Caco-2 (cell line): ENCODE data around the gene INTS2. TPM values are rescaled to one million over a fixed set of nuclear protein-coding genes. Genes with fewer than 3 reads are reported as not detected.
"Not testable (repeated sequence)": the region's sequence is repeated elsewhere in the genome, so short reads cannot be mapped to it uniquely, and the experiment has no call there.

Experiments
- BruUV-seq: library from RNA; stranded (reverse); fragments of 400-500 nt; replicated peaks from 2 replicates; lab custom pipeline; 2021; lab: Mats Ljungman, UMichigan
- CTCF ChIA-PET: fragments of 300-600 bp; sonication (Branson Sonifier 250); formaldehyde crosslinking; loops from one replicate; lab custom pipeline; 2022; ENCODE audit warnings: antibody characterized with exemption; lab: Charles Lee
- POLR2A ChIA-PET: fragments of 300-600 bp; sonication (Branson Sonifier 250); formaldehyde crosslinking; loops from one replicate; lab custom pipeline; 2022; ENCODE audit warnings: antibody characterized with exemption; lab: Charles Lee
- DNase-seq, 2 experiments: peaks; one replicate each; pipeline versions ENCODE4 v3.0.0 to v3.0.0-alpha.2; 2020 to 2022
- H3K27me3 ChIP-seq: replicated peaks from 2 replicates; pipeline ENCODE4 v1.6.0; 2011; ENCODE audit warnings: low read length; ENCODE audit not compliant: control insufficient read depth, insufficient read depth
- H3K36me3 ChIP-seq: 2 replicates; pipeline ENCODE4 v1.5.1; 2011; ENCODE audit warnings: low read length; ENCODE audit not compliant: control insufficient read depth, insufficient read depth
- H3K4me1 ChIP-seq: fragments of 250-450 bp; sonication (Bioruptor Pico); 2 replicates; pipeline ENCODE4 v1.5.1; 2020; ENCODE audit warnings: mild to moderate bottlenecking
- H3K4me3 ChIP-seq: 2 replicates; pipeline ENCODE4 v1.5.1; 2011; ENCODE audit warnings: low read depth, mild to moderate bottlenecking, control low read depth, low read length
- H3K9me3 ChIP-seq: fragments of 250-450 bp; sonication (Bioruptor Pico); 2 replicates; pipeline ENCODE4 v1.5.1; 2020; ENCODE audit warnings: mild to moderate bottlenecking, moderate library complexity
- H3K27ac Mint-ChIP-seq: one replicate; pipeline ENCODE4 v1.8.0; 2022; ENCODE audit warnings: mixed read lengths; ENCODE audit not compliant: unreplicated experiment
- H3K27me3 Mint-ChIP-seq: one replicate; pipeline ENCODE4 v1.8.0; 2022; ENCODE audit warnings: mixed read lengths; ENCODE audit not compliant: insufficient read depth, unreplicated experiment
- H3K36me3 Mint-ChIP-seq: one replicate; pipeline ENCODE4 v1.8.0; 2022; ENCODE audit warnings: mild to moderate bottlenecking, mixed read lengths; ENCODE audit not compliant: insufficient read depth, unreplicated experiment
- H3K4me1 Mint-ChIP-seq: one replicate; pipeline ENCODE4 v1.8.0; 2022; ENCODE audit warnings: low read depth, mixed read lengths; ENCODE audit not compliant: unreplicated experiment
- H3K4me3 Mint-ChIP-seq: one replicate; pipeline ENCODE4 v1.8.0; 2022; ENCODE audit warnings: mild to moderate bottlenecking, moderate library complexity, mixed read lengths; ENCODE audit not compliant: unreplicated experiment
- H3K9me3 Mint-ChIP-seq: one replicate; pipeline ENCODE4 v1.8.0; 2022; ENCODE audit warnings: mixed read lengths; ENCODE audit not compliant: unreplicated experiment
- CTCF ChIP-seq, 2 experiments: fragments of 200-600 bp in 1 of 2; IDR thresholded peaks; 1 replicate in 1 of 2; 2 replicates in 1 of 2; pipeline versions ENCODE4 v1.5.1 to v1.8.0; 2011 to 2022; ENCODE audit warnings: antibody characterized with exemption in 1 of 2, control low read depth in 1 of 2, inconsistent platforms in 1 of 2, low read depth in 1 of 2, low read length in 1 of 2, mild to moderate bottlenecking in 1 of 2, moderate library complexity in 1 of 2; ENCODE audit not compliant: insufficient read depth in 1 of 2, severe bottlenecking in 1 of 2, unreplicated experiment in 1 of 2
- intact Hi-C: fragments of 100-400 bp; cut with micrococcal nuclease; formaldehyde crosslinking; loops from one replicate; pipeline ENCODE4 v1.10.0; 2022; ENCODE audit not compliant: unreplicated experiment
- total RNA-seq: library from RNA; stranded (reverse); gene quantifications from 2 replicates; pipeline ENCODE4 v1.2.3, GENCODE V29; 2022

Gene INTS2
- total RNA-seq, 1 experiment from 2014 or later: 20.8 TPM

GRCh38 chr17:61942085-61942484, 14.3 kb upstream of the INTS2 start:
- no peaks in the 10 kb centered on the region for H3K4me1 ChIP-seq
- H3K9me3 ChIP-seq: no peaks in the 10 kb centered on the region
- ChIA-PET CTCF (no interaction called here), POLR2A (no interaction called here)
- no peaks in the 10 kb centered on the region for H3K4me1 Mint-ChIP-seq
- H3K27me3 Mint-ChIP-seq: no peaks in the 10 kb centered on the region
- no TSS peak for BruUV-seq
- intact Hi-C loops: no loop called here
- H3K9me3 Mint-ChIP-seq: no peaks in the 10 kb centered on the region
- no peak overlapping the region for H3K27ac Mint-ChIP-seq
- peaks cover 40% of the 10 kb centered on the region for H3K36me3 Mint-ChIP-seq
- DNase-seq: no peak
- no peak overlapping the region for H3K4me3 Mint-ChIP-seq
- no peaks in the 10 kb centered on the region for H3K27me3 ChIP-seq
- H3K4me3 ChIP-seq: no peak overlapping the region
- no peak for TF ChIP-seq CTCF (IDR thresholded peaks at IDR 0.05; ENCODE audit: insufficient read depth in 1 of 2, low read depth in 1 of 2, low read length in 1 of 2, severe bottlenecking in 1 of 2, unreplicated experiment in 1 of 2)
- no peaks in the 10 kb centered on the region for H3K36me3 ChIP-seq

GRCh38 chr17:61928101-61928436, 287 bp upstream of the INTS2 start:
- H3K9me3 ChIP-seq: no peaks in the 10 kb centered on the region
- DNase-seq: no peak
- Mint-ChIP-seq H3K36me3 (peaks cover 24% of the 10 kb centered on the region), H3K9me3 (no peaks in the 10 kb centered on the region), H3K27ac (peak overlapping the region; percentile 94), H3K4me3 (peak overlapping the region; percentile 97), H3K27me3 (no peaks in the 10 kb centered on the region), H3K4me1 (no peaks in the 10 kb centered on the region)
- CTCF ChIA-PET: no interaction called here
- TF ChIP-seq CTCF (IDR thresholded peaks at IDR 0.05; ENCODE audit: insufficient read depth in 1 of 2, low read depth in 1 of 2, low read length in 1 of 2, severe bottlenecking in 1 of 2, unreplicated experiment in 1 of 2): no peak
- BruUV-seq: TSS peak; percentile 47
- H3K4me1 ChIP-seq: no peaks in the 10 kb centered on the region
- H3K36me3 ChIP-seq: no peaks in the 10 kb centered on the region
- no peaks in the 10 kb centered on the region for H3K27me3 ChIP-seq
- H3K4me3 ChIP-seq: peak overlapping the region; percentile 67
- POLR2A ChIA-PET: interaction anchor here (0.7 kb wide), 1 partner anchor 10 kb away, joined by 3 read pairs; no protein-coding TSS in a partner anchor
- intact Hi-C loops: loop anchor here (5.0 to 10.0 kb wide), 3 partner anchors 66 to 291 kb away; partner anchors contain the start of genes BRIP1 and MED13

- ChIA-PET POLR2A (no interaction called here), CTCF (no interaction called here)
Measured at GRCh38 chr17:61926826-61927207, 965 bp downstream of the INTS2 start.

GRCh38 chr17:61915162-61915561, 12.6 kb downstream of the INTS2 start:
- intact Hi-C loops, H3K27me3 ChIP-seq, BruUV-seq, DNase-seq, POLR2A ChIA-PET, H3K4me3 Mint-ChIP-seq, H3K27me3 Mint-ChIP-seq, CTCF ChIA-PET, H3K9me3 ChIP-seq, H3K4me1 Mint-ChIP-seq, H3K4me1 ChIP-seq, H3K27ac Mint-ChIP-seq, H3K4me3 ChIP-seq, H3K36me3 ChIP-seq, H3K9me3 Mint-ChIP-seq: not testable (repeated sequence)
- H3K36me3 Mint-ChIP-seq: peaks cover 42% of the 10 kb centered on the region

More at GRCh38 chr17:61926826-61927207, 965 bp downstream of the INTS2 start:
- Histone ChIP-seq H3K4me1 (no peaks in the 10 kb centered on the region), H3K27me3 (no peaks in the 10 kb centered on the region), H3K36me3 (no peaks in the 10 kb centered on the region), H3K4me3 (peak overlapping the region; percentile 67), H3K9me3 (no peaks in the 10 kb centered on the region)
- H3K27ac Mint-ChIP-seq: peak overlapping the region; percentile 94
- BruUV-seq: no TSS peak
- H3K4me3 Mint-ChIP-seq: peak overlapping the region; percentile 97
- H3K36me3 Mint-ChIP-seq: peaks cover 31% of the 10 kb centered on the region
- no peaks in the 10 kb centered on the region for H3K9me3 Mint-ChIP-seq
- intact Hi-C loops: loop anchor here (5.0 to 10.0 kb wide), 3 partner anchors 65 to 290 kb away; partner anchors contain the start of genes BRIP1 and MED13
- DNase-seq: no peak
- no peaks in the 10 kb centered on the region for H3K27me3 Mint-ChIP-seq
- no peaks in the 10 kb centered on the region for H3K4me1 Mint-ChIP-seq
- no peak for TF ChIP-seq CTCF (IDR thresholded peaks at IDR 0.05; ENCODE audit: insufficient read depth in 1 of 2, low read depth in 1 of 2, low read length in 1 of 2, severe bottlenecking in 1 of 2, unreplicated experiment in 1 of 2)
